ENCODE data around the gene DLX2. TPM values are rescaled to one million over a fixed set of nuclear protein-coding genes. Genes with fewer than 3 reads are reported as not detected.

The DLX2 gene
- total and polyA plus RNA-seq, 10 of the 15 experiments (the other 5 are each of a cell fraction or from before 2014, with no cell fraction given) = 0.03 TPM; not detected in 9

Other genes starting within 250 kb of the DLX2 start
- 33.4 and 37.9 TPM in 2 replicates for gene SLC25A12, start 208.7 kb downstream of the DLX2 start, total RNA-seq (2014; rRNA removed)
- gene SLC25A12, start 208.7 kb downstream of the DLX2 start, total RNA-seq (2014; rRNA removed; fragmentation: Illumina TruSeq; extraction: Trizol) = 34.7 and 35.6 TPM in 2 replicates
- gene SLC25A12, start 208.7 kb downstream of the DLX2 start, total RNA-seq (2021) = 28.1 and 31.0 TPM in 2 replicates
- gene SLC25A12, start 208.7 kb downstream of the DLX2 start, polyA plus RNA-seq (2011; rRNA removed) = 50.0 and 54.9 TPM in 2 replicates
- 36.4 and 41.5 TPM in 2 replicates for gene SLC25A12, start 208.7 kb downstream of the DLX2 start, polyA plus RNA-seq (2014; fragmentation: Illumina TruSeq; extraction: Trizol)
- gene SLC25A12, start 208.7 kb downstream of the DLX2 start, polyA plus RNA-seq (2014; fragmentation: Nextera tagmentation; extraction: Ambion mirVana) = 10 to 100 TPM; 20.9 to 27.4 TPM
- 28.7 and 34.4 TPM in 2 replicates for gene SLC25A12, start 208.7 kb downstream of the DLX2 start, polyA plus RNA-seq (2014; rRNA removed)
- 10 to 100 TPM; 31.1 to 32.5 TPM for gene SLC25A12, start 208.7 kb downstream of the DLX2 start, polyA plus RNA-seq (2016; fragmentation: Nextera tagmentation; extraction: Ambion mirVana)
- 60.0 and 72.8 TPM in 2 replicates for gene HAT1, start 180.4 kb downstream of the DLX2 start, total RNA-seq (2014; rRNA removed)
- gene HAT1, start 180.4 kb downstream of the DLX2 start, total RNA-seq (2014; rRNA removed; fragmentation: Illumina TruSeq; extraction: Trizol) = 89.9 and 93.9 TPM in 2 replicates
- gene HAT1, start 180.4 kb downstream of the DLX2 start, total RNA-seq (2021) = 65.2 and 66.9 TPM in 2 replicates
- 125 and 202 TPM in 2 replicates for gene HAT1, start 180.4 kb downstream of the DLX2 start, polyA plus RNA-seq (2011; rRNA removed)
- 135 and 167 TPM in 2 replicates for gene HAT1, start 180.4 kb downstream of the DLX2 start, polyA plus RNA-seq (2014; fragmentation: Illumina TruSeq; extraction: Trizol)
- 100 to 1,000 TPM; 177 to 190 TPM for gene HAT1, start 180.4 kb downstream of the DLX2 start, polyA plus RNA-seq (2014; fragmentation: Nextera tagmentation; extraction: Ambion mirVana)
- 76.9 and 98.5 TPM in 2 replicates for gene HAT1, start 180.4 kb downstream of the DLX2 start, polyA plus RNA-seq (2014; rRNA removed)
- 100 to 1,000 TPM; 201 to 225 TPM for gene HAT1, start 180.4 kb downstream of the DLX2 start, polyA plus RNA-seq (2016; fragmentation: Nextera tagmentation; extraction: Ambion mirVana)
- gene METAP1D, start 102.9 kb downstream of the DLX2 start, total RNA-seq (2014; rRNA removed) = 5.6 and 7.2 TPM in 2 replicates
- 7.9 and 10.5 TPM in 2 replicates for gene METAP1D, start 102.9 kb downstream of the DLX2 start, total RNA-seq (2014; rRNA removed; fragmentation: Illumina TruSeq; extraction: Trizol)
- 4.5 and 6.3 TPM in 2 replicates for gene METAP1D, start 102.9 kb downstream of the DLX2 start, total RNA-seq (2021)
- gene METAP1D, start 102.9 kb downstream of the DLX2 start, polyA plus RNA-seq (2011; rRNA removed) = 11.8 and 16.8 TPM in 2 replicates
- gene METAP1D, start 102.9 kb downstream of the DLX2 start, polyA plus RNA-seq (2014; fragmentation: Illumina TruSeq; extraction: Trizol) = 9.3 and 12.5 TPM in 2 replicates
- 1 to 10 TPM; 4.6 to 5.9 TPM for gene METAP1D, start 102.9 kb downstream of the DLX2 start, polyA plus RNA-seq (2014; fragmentation: Nextera tagmentation; extraction: Ambion mirVana)
- gene METAP1D, start 102.9 kb downstream of the DLX2 start, polyA plus RNA-seq (2014; rRNA removed) = 7.7 TPM in 2 replicates
- gene METAP1D, start 102.9 kb downstream of the DLX2 start, polyA plus RNA-seq (2016; fragmentation: Nextera tagmentation; extraction: Ambion mirVana) = 10 to 100 TPM; 10.9 to 12.1 TPM
- gene DLX1, start 17.4 kb downstream of the DLX2 start, total RNA-seq (2014; rRNA removed) = not detected in 2 replicates
- not detected in 2 replicates for gene DLX1, start 17.4 kb downstream of the DLX2 start, total RNA-seq (2014; rRNA removed; fragmentation: Illumina TruSeq; extraction: Trizol)
- not detected in 2 replicates for gene DLX1, start 17.4 kb downstream of the DLX2 start, total RNA-seq (2021)
- gene DLX1, start 17.4 kb downstream of the DLX2 start, polyA plus RNA-seq (2011; rRNA removed) = not detected in 2 replicates
- 0.06 TPM in 1 of 2 replicates, not detected in the other for gene DLX1, start 17.4 kb downstream of the DLX2 start, polyA plus RNA-seq (2014; fragmentation: Illumina TruSeq; extraction: Trizol)
- not detected for gene DLX1, start 17.4 kb downstream of the DLX2 start, polyA plus RNA-seq (2014; fragmentation: Nextera tagmentation; extraction: Ambion mirVana)
- gene DLX1, start 17.4 kb downstream of the DLX2 start, polyA plus RNA-seq (2014; rRNA removed) = not detected in 2 replicates
- not detected for gene DLX1, start 17.4 kb downstream of the DLX2 start, polyA plus RNA-seq (2016; fragmentation: Nextera tagmentation; extraction: Ambion mirVana)